OCI-LY7 (cell line): ENCODE data around the gene ANO4. TPM values are rescaled to one million over a fixed set of nuclear protein-coding genes. Genes with fewer than 3 reads are reported as not detected.

Experiments
- BruUV-seq: library from RNA; stranded (reverse); fragments of 400-500 nt; replicated peaks from 2 replicates; lab custom pipeline; 2021; lab: Mats Ljungman, UMichigan
- CTCF ChIA-PET: fragments of 300-600 bp; sonication (Branson Sonifier 250); formaldehyde crosslinking; loops from one replicate; lab custom pipeline; 2022; ENCODE audit warnings: antibody characterized with exemption; ENCODE audit not compliant: unreplicated experiment; lab: Charles Lee
- POLR2A ChIA-PET: fragments of 300-600 bp; sonication (Branson Sonifier 250); formaldehyde crosslinking; loops from one replicate; lab custom pipeline; 2022; ENCODE audit warnings: antibody characterized with exemption; lab: Charles Lee
- DNase-seq: peaks from one replicate; pipeline ENCODE4 v3.0.0-alpha.2; 2015; ENCODE audit warnings: low spot score
- H2AFZ ChIP-seq: fragments of 200-600 bp; sonication (generic), shearing (Covaris generic); 2 replicates; pipeline ENCODE4 v1.6.1; 2014; ENCODE audit warnings: mild to moderate bottlenecking, antibody characterized with exemption, low read length, moderate library complexity
- H3K27ac ChIP-seq: fragments of 200-600 bp; sonication (generic); 2 replicates; pipeline ENCODE4 v1.5.1; 2014; ENCODE audit warnings: mixed run types, low read depth, mild to moderate bottlenecking, moderate library complexity, low read length, inconsistent platforms; ENCODE audit not compliant: poor library complexity, severe bottlenecking
- H3K36me3 ChIP-seq: fragments of 200-600 bp; sonication (generic); 2 replicates; pipeline ENCODE4 v1.6.1; 2014; ENCODE audit warnings: mild to moderate bottlenecking, antibody characterized with exemption, low read length, moderate library complexity, mixed read lengths; ENCODE audit not compliant: insufficient read depth
- H3K4me1 ChIP-seq: fragments of 200-600 bp; sonication (generic); 2 replicates; pipeline ENCODE4 v1.5.1; 2014; ENCODE audit warnings: mild to moderate bottlenecking, low read length; ENCODE audit not compliant: insufficient read depth, poor library complexity, severe bottlenecking
- H3K4me2 ChIP-seq: fragments of 200-600 bp; sonication (generic); 2 replicates; pipeline ENCODE4 v1.6.1; 2014; ENCODE audit warnings: mild to moderate bottlenecking, low read length
- H3K4me3 ChIP-seq: fragments of 200-600 bp; sonication (generic); 2 replicates; pipeline ENCODE4 v1.5.1; 2014; ENCODE audit warnings: mild to moderate bottlenecking, low read depth, low read length; ENCODE audit not compliant: poor library complexity, severe bottlenecking
- H3K79me2 ChIP-seq: fragments of 200-600 bp; sonication (generic); 2 replicates; pipeline ENCODE4 v1.6.1; 2016; ENCODE audit warnings: low read depth, mild to moderate bottlenecking, low read length, moderate library complexity, mixed read lengths; ENCODE audit not compliant: insufficient read depth
- H3K9me2 ChIP-seq: fragments of 200-600 bp; sonication (generic); 2 replicates; pipeline ENCODE4 v1.6.1; 2016; ENCODE audit warnings: mild to moderate bottlenecking, low read length, mixed read lengths; ENCODE audit not compliant: insufficient read depth
- H3K9me3 ChIP-seq: fragments of 200-600 bp; sonication (generic); 2 replicates; pipeline ENCODE4 v1.6.1; 2014; ENCODE audit warnings: mild to moderate bottlenecking, mixed run types, low read length, mixed read lengths
- H4K20me1 ChIP-seq: fragments of 200-600 bp; sonication (generic); 2 replicates; pipeline ENCODE4 v1.6.1; 2014; ENCODE audit warnings: mild to moderate bottlenecking, antibody characterized with exemption, low read length, moderate library complexity, mixed read lengths; ENCODE audit not compliant: insufficient read depth
- CTCF ChIP-seq: fragments of 200-600 bp; sonication (generic); conservative IDR thresholded peaks from 2 replicates; pipeline ENCODE4 v1.5.1; 2014; ENCODE audit warnings: mild to moderate bottlenecking, antibody characterized with exemption, low read length, moderate library complexity, mixed read lengths
- EZH2phosphoT487 ChIP-seq: fragments of 200-600 bp; sonication (generic); IDR thresholded peaks from 2 replicates; pipeline ENCODE4 v1.6.1; 2018; ENCODE audit warnings: low read depth, borderline replicate concordance, mild to moderate bottlenecking, mixed run types, antibody characterized with exemption, low read length, moderate library complexity, mixed read lengths
- intact Hi-C: fragments of 100-400 bp; cut with micrococcal nuclease; formaldehyde crosslinking; loops from one replicate; pipeline ENCODE4 v1.10.0; 2022; ENCODE audit not compliant: unreplicated experiment
- total RNA-seq, 2 experiments: library from RNA; depleted of rRNA in 1 of 2; stranded (reverse); fragments of >200 nt in 1 of 2; shearing (Covaris generic) in 1 of 2; gene quantifications; 2 replicates each; pipeline ENCODE4 v1.2.3, GENCODE V29; 2014 to 2022

The ANO4 gene
- total RNA-seq, 2 experiments from 2014 or later: not detected

- TF ChIP-seq EZH2phosphoT487: no peak
- no peak for TF ChIP-seq CTCF
- no peaks in the 10 kb centered on the region for H3K9me3 ChIP-seq
- ChIA-PET CTCF (no interaction called here), POLR2A (interaction anchor here (0.6 kb wide), 1 partner anchor 16 kb away, joined by 9 read pairs; no protein-coding TSS in a partner anchor)
- intact Hi-C loops: no loop called here
- H3K4me3 ChIP-seq: no peak overlapping the region
- H3K36me3 ChIP-seq: no peaks in the 10 kb centered on the region
- H3K79me2 ChIP-seq: no peaks in the 10 kb centered on the region
- DNase-seq: no peak
- no peak overlapping the region for H3K27ac ChIP-seq
- BruUV-seq: no TSS peak
- H2AFZ ChIP-seq: no peak overlapping the region
- no peak overlapping the region for H3K4me2 ChIP-seq
- H3K4me1 ChIP-seq: no peaks in the 10 kb centered on the region
- no peaks in the 10 kb centered on the region for H4K20me1 ChIP-seq
- no peaks in the 10 kb centered on the region for H3K9me2 ChIP-seq
Measured at GRCh38 chr12:100974747-100975146, 180.2 kb downstream of the ANO4 start.

GRCh38 chr12:100976735-100977134 lies 182.2 kb downstream of the ANO4 start:
- H3K27ac ChIP-seq: no peak overlapping the region
- CTCF ChIA-PET: no interaction called here

More at GRCh38 chr12:100976735-100977134, 182.2 kb downstream of the ANO4 start:
- H3K4me1 ChIP-seq: no peaks in the 10 kb centered on the region
- DNase-seq: no peak
- no peaks in the 10 kb centered on the region for H3K9me3 ChIP-seq
- no peaks in the 10 kb centered on the region for H3K9me2 ChIP-seq
- no peak overlapping the region for H2AFZ ChIP-seq
- intact Hi-C loops: no loop called here
- no TSS peak for BruUV-seq
- no peak for TF ChIP-seq EZH2phosphoT487
- TF ChIP-seq CTCF: no peak
- POLR2A ChIA-PET: no interaction called here
- no peak overlapping the region for H3K4me2 ChIP-seq
- H3K79me2 ChIP-seq: no peaks in the 10 kb centered on the region
- no peak overlapping the region for H3K4me3 ChIP-seq
- no peaks in the 10 kb centered on the region for H4K20me1 ChIP-seq
- H3K36me3 ChIP-seq: no peaks in the 10 kb centered on the region
